HG03103 (cell line): Measurements from ENCODE around the gene HNRNPA1.
A peak's percentile ranks its signal among the peaks of the same experiment; 100 is the strongest.
"Not testable (repeated sequence)": the region's sequence is repeated elsewhere in the genome, so short reads cannot be mapped to it uniquely, and the experiment has no call there.

Source experiments
- ATAC-seq: cut with Tn5 transposase; IDR thresholded peaks from one replicate; pipeline ENCODE4 v1.9.1; 2021; ENCODE audit warnings: low read depth; ENCODE audit not compliant: unreplicated experiment

The HNRNPA1 gene

GRCh38 chr12:54280468-54281260 lies at the start of gene HNRNPA1:
Gene HNRNPA1 (plus strand): TSS chr12:54280726. CDS start chr12:54280808, 82 bp downstream.
- ATAC-seq, result peak; percentile 82

- ATAC-seq, result not testable (repeated sequence)
Measured at GRCh38 chr12:54231269-54231668, 49.3 kb upstream of the HNRNPA1 start.

DNA sequence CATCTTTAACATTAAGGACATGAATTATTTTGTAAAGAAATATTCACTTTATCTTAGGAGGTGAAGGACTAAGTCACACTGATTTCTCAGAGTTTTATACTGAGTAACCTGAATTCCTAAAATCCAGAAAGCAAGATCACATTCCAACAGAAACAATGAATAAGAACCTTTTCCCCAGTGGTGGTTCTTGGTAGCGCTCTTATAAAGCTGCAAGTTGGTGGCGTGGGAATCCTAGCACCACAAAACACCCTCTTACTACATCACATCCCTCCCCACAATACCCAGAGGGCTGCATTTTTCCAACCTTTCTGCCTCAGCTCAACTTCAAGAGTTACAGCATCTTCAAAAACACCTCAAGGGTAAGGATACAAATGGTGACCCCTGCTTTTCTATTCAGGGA lies 47.7 kb upstream of the HNRNPA1 start:
- ATAC-seq, result no peak

DNA sequence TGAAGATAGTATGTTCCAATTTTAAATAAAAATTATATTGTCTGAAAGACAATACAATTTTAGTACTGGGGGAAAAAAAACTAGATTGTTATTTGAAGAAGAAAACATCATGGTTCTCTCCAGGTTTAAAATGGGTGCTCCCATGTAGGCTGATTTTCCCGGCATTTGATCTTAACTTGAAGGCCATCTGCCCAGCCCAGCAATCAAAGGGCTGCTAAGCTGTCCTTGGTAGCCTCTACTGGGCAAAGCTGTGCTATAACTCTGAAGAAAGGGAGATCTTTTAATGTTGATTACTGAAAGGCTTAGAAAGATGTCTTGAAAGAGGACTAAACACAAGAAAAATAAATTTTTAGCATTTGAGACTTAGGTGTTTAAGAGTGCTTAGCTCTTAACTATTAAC lies 42.0 kb upstream of the HNRNPA1 start:
- no peak for ATAC-seq

GRCh38 chr12:54239620-54240019 lies 40.9 kb upstream of the HNRNPA1 start:
- no peak for ATAC-seq

DNA sequence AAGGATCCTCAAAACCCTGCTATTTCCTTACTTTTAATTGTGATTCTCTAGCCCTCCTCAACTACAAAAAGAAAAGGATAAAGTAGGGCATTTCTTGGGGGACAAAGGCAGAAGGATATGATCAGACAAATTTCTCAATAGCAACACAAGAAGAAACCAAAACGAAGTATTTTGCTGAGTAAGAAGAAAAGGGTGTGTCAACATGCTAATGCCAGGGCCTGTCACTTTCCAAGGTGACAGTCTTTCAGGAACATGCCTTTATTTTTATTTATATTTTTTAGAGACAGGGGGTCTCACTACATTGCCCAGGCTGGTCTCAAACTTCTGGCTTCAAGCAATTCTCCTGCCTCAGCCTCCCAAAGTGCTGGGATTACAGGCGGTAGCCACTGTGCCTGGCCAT lies 40.4 kb upstream of the HNRNPA1 start:
- ATAC-seq, result no peak

- no peak for ATAC-seq
Measured at GRCh38 chr12:54240971-54241588, 39.4 kb upstream of the HNRNPA1 start.

- no peak for ATAC-seq
Measured at GRCh38 chr12:54246011-54246641, 34.4 kb upstream of the HNRNPA1 start.

DNA sequence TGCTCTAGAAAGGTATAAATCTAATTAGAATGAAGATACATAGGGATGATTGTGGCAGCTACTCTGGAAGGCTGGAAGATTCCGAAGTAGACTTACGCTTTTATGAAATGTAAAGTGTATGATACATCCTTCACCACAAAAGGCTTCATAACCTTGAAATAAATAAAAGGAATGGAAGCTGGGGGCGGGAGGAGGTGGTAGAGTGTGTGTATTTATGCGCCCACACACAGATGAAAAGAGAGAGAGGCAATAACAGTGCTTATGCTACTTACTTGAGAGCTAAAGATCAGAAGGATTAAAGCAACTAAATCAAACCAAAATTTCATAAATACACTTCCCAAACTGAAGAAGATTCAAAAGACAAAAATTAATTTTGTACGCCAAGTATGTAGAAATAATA lies 31.0 kb upstream of the HNRNPA1 start:
- no peak for ATAC-seq

GRCh38 chr12:54251667-54252284 lies 28.8 kb upstream of the HNRNPA1 start:
- no peak for ATAC-seq

DNA sequence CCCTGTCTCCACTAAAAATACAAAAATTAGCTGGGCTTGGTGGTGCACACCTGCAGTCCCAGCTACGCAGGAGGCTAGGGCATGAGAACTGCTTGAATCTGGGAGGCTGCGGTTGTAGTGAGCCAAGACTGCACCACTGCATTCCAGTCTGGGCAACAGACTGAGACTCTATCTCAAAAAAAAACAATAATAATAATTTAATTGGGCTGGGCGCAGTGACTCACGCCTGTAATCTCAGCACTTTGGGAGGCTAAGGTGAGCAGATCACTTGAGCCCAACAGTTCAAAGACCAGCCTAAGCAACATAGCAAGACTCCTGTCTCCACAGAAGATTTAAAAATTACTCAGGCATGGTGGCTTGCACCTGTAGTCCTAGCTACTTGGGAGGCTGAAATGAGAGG lies 27.3 kb upstream of the HNRNPA1 start:
- no peak for ATAC-seq

- no peak for ATAC-seq
Measured at GRCh38 chr12:54257332-54257731, 23.2 kb upstream of the HNRNPA1 start.

GRCh38 chr12:54258201-54258681 lies 22.3 kb upstream of the HNRNPA1 start:
- ATAC-seq, result no peak

DNA sequence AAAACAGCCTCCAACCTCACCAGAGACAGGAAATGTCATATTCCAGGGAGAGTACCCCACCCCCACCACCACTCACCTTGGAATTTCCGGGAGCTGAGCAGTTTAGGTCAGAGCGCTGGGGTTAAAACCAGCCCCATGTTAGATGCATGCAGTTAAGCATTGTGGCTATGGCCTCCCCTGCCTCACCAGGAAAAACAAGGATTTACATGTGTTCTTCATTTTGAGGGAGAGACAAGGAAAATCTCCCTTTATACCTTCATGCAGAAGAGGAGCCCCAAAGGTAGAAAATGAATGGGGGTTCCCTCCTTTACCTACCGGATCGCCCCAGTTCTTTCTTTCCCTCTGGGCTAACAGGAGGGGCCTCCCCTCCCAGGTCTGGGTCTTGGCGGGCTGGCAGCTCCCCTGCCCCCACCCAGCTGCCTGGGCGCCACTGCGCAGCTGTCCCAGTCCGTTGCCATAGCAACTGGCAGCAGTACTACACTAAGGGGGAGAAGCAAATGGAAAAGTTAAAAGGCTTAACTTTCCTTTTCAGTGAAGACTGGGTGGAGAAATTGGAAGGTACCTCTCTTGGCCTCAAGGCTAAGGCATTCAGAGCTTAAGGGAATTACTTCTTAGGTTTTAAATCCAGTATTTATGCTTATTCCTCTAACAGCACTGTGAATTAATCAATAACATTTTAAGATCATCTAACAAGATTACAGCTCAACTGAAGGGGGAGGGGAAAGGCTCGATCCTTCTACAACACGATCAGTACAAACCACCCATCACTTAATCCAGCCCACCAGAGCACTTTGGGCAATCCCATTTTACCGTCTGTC lies 21.1 kb upstream of the HNRNPA1 start:
- ATAC-seq, result peak; percentile 79

DNA sequence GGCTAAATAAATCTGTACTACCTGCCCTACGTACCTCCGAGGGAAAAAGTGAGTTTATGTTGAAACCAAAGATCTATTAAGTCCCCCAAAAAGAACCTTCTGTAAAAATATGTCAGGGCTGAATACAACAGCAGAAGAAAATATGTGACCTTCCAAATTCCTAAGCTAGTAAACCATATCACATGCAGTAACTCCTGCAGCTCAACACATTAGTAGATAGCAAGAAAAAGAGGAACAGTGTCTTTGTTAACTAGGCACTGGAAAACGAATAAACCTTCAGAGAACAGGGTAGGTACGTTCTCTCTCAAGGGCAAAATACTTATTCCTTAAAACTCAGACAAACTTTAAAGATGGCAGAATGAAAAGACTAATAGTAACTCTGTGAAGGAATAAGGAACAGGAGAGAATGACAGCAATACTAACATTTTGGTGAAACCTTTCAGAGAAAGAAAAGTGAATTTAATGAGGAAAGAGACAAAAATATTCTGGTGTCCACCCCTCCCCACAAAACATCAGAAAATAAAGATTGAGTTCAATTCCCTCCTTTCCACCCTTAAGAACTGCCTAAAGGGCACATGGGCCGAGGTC lies 18.6 kb upstream of the HNRNPA1 start:
- ATAC-seq, result no peak

DNA sequence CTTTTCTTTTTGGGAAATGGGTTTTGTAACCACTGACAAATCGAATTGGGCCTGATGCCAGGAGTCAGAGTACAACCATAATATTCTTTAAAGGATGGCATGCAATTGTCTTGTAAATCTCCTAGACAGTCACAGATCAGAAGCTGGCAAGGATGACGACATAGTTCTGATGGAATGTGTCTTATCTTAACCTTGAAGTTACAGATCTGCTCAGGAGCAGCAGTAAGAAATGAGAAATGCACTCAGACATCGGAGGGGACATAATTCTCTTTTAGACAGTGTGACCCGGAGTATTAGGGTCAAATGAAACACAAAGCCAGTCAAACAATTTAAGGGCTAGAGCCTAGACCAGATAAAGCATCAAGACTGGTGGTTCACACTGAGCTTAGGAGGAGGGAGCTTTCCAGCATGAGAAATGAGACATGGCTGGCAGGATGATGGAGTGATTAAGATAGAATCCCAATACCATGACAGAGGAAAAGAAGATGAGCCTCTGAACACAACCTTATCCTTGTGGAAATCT lies 18.1 kb upstream of the HNRNPA1 start:
- ATAC-seq, result no peak

DNA sequence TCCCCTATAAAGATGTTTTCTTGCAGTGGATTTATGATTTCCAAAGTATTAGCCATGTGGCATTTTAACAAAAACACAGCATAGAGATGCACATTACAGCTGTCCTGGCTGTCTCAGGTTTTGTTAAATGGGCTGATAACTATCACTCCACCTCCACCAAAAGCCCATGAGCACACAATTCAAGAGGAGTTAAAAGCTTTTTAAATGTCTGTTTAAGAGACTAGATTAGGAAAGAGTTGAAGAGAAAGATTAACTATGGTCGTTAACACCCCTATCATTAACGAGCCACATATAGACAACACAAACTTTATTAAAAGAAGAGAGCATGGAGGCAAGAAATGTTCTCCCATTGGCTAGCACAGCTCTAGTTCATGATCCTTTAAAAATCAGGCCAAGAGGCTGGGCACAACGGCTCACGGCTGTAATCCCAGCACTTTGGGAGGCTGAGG lies 15.1 kb upstream of the HNRNPA1 start:
- no peak for ATAC-seq

- ATAC-seq, result no peak
Measured at GRCh38 chr12:54266852-54267251, 13.7 kb upstream of the HNRNPA1 start.

- no peak for ATAC-seq
Measured at GRCh38 chr12:54270345-54270744, 10.2 kb upstream of the HNRNPA1 start.

GRCh38 chr12:54272214-54272613 lies 8.3 kb upstream of the HNRNPA1 start:
- no peak for ATAC-seq
